ENCODE measurements around the gene AADACL4. TPM values are rescaled to one million over a fixed set of nuclear protein-coding genes. Genes with fewer than 3 reads are reported as not detected.

The AADACL4 gene
- total and polyA plus RNA-seq, 2 experiments from 2014 or later: 0.20 TPM; not detected in 1

DNA sequence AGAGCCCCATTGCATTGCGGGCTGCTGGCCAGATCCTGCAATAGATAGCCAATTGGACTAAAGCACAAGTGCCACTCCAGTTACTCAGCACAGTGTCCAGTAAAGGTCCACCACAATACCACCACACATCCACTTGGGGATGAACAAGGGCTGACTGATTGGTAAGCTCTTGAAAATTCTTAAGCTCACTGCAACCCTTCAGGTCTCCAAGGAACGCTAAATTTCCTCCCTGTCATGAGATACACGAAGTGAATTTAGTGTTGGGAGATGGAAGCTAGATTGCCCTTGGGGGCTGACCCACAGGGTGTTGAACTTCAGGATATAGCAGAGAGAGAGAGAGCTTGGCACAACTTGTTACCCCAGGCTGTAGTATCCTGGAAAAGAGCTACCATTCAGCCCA lies 62.2 kb downstream of the AADACL4 start:
- Histone ChIP-seq H3K9me3 (ENCODE audit: low read depth) (no peaks in the 10 kb centered on the region), H3K4me1 (ENCODE audit: insufficient read depth) (peaks cover 14% of the 10 kb centered on the region), H3K27me3 (no peaks in the 10 kb centered on the region), H3K27ac (no peak overlapping the region), H4K20me1 (ENCODE audit: insufficient read depth, poor library complexity, severe bottlenecking) (no peaks in the 10 kb centered on the region), H3K4me3 (no peak overlapping the region), H3K79me2 (no peaks in the 10 kb centered on the region), H3K36me3 (replicated peaks; ENCODE audit: insufficient read depth, low read depth) (no peaks in the 10 kb centered on the region), H3K9me2 (replicated peaks; ENCODE audit: insufficient read depth) (no peaks in the 10 kb centered on the region), H3K4me2 (no peak overlapping the region), H2AFZ (no peak overlapping the region)
- DNase-seq (ENCODE audit: low spot score): no peak
- TF ChIP-seq EZH2phosphoT487 (IDR thresholded peaks at IDR 0.05; ENCODE audit: low read depth, severe bottlenecking, unreplicated experiment) (no peak), EZH2 (IDR thresholded peaks at IDR 0.05; ENCODE audit: borderline replicate concordance) (no peak)
- TF ChIP-seq, protein P1, sequence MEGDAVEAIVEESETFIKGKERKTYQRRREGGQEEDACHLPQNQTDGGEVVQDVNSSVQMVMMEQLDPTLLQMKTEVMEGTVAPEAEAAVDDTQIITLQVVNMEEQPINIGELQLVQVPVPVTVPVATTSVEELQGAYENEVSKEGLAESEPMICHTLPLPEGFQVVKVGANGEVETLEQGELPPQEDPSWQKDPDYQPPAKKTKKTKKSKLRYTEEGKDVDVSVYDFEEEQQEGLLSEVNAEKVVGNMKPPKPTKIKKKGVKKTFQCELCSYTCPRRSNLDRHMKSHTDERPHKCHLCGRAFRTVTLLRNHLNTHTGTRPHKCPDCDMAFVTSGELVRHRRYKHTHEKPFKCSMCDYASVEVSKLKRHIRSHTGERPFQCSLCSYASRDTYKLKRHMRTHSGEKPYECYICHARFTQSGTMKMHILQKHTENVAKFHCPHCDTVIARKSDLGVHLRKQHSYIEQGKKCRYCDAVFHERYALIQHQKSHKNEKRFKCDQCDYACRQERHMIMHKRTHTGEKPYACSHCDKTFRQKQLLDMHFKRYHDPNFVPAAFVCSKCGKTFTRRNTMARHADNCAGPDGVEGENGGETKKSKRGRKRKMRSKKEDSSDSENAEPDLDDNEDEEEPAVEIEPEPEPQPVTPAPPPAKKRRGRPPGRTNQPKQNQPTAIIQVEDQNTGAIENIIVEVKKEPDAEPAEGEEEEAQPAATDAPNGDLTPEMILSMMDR (IDR thresholded peaks at IDR 0.05; ENCODE audit: poor library complexity): no peak
- 85% methylated on average over 3 of the region's 3 CpGs for WGBS (ENCODE audit: low lambda C conversion rate, missing lambda C conversion rate)

DNA sequence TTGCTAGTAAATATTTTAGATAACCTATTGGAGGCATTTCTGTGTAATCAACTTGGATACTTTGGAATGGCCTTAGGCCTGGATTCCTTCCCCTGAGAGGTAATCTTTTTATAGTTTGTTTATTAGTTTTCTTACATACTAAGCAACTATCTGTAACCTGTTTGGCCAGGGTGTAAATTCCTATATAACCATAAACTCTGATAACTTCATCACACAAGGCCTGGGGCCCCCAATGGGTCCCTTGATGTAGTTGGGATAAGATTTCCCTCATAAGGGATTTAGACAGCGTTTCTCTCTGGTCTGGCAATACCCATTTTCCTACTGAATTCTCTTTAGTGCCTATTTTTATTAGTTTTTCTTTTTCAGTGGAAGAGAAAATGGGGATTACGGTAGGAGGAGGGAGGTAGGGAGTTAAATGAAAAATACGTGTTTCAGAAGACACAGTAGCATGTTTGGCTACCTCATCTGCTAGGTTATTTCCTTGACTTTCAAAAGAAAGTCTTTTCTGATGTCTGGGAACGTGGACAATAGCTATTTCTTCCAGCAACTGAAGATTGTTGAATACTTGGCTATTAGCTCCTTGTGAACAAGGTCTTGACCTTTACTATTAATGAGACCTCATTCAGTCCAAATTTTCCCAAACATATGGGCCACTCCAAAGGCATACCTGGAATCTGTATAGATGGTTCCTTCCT lies 64.7 kb downstream of the AADACL4 start:
- H3K79me2 ChIP-seq: no peaks in the 10 kb centered on the region
- peak overlapping the region; percentile 31 for H3K4me2 ChIP-seq
- no peak for TF ChIP-seq EZH2phosphoT487 (IDR thresholded peaks at IDR 0.05; ENCODE audit: low read depth, severe bottlenecking, unreplicated experiment)
- TF ChIP-seq, protein P1 (IDR thresholded peaks at IDR 0.05; ENCODE audit: poor library complexity): no peak
- no peak for TF ChIP-seq EZH2 (IDR thresholded peaks at IDR 0.05; ENCODE audit: borderline replicate concordance)
- no peak overlapping the region for H3K4me3 ChIP-seq
- no peaks in the 10 kb centered on the region for H3K9me3 ChIP-seq (ENCODE audit: low read depth)
- H4K20me1 ChIP-seq (ENCODE audit: insufficient read depth, poor library complexity, severe bottlenecking): no peaks in the 10 kb centered on the region
- 61% methylated on average over 4 of the region's 4 CpGs for WGBS (ENCODE audit: low lambda C conversion rate, missing lambda C conversion rate)
- no peaks in the 10 kb centered on the region for H3K36me3 ChIP-seq (replicated peaks; ENCODE audit: insufficient read depth, low read depth)
- no peaks in the 10 kb centered on the region for H3K9me2 ChIP-seq (replicated peaks; ENCODE audit: insufficient read depth)
- peaks cover 14% of the 10 kb centered on the region for H3K4me1 ChIP-seq (ENCODE audit: insufficient read depth)
- H2AFZ ChIP-seq: no peak overlapping the region
- peak overlapping the region; percentile 89 for H3K27ac ChIP-seq
- DNase-seq (ENCODE audit: low spot score): peak; percentile 58
- no peaks in the 10 kb centered on the region for H3K27me3 ChIP-seq

DNA sequence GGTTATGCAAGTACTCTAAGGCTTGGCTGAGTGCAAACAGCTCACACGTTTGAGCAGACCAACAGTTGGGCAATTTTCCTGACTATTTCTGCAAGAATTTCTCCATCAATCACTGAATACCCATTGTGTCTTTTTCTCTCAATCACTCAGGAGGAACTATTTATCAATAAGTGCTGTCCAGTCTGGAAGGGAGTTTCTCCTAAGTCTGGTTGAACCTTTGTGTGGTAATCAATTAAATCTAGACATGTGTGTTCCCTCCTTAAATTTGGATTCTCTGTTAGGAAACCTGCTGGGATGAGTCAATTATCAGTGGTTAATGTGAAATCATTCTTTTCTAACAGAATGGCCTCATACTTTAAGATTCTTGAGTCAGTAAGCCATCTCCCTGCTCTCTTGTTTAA lies 65.2 kb downstream of the AADACL4 start:
- no peak overlapping the region for H2AFZ ChIP-seq
- H3K4me1 ChIP-seq (ENCODE audit: insufficient read depth): peaks cover 14% of the 10 kb centered on the region
- no peaks in the 10 kb centered on the region for H4K20me1 ChIP-seq (ENCODE audit: insufficient read depth, poor library complexity, severe bottlenecking)
- H3K4me3 ChIP-seq: no peak overlapping the region
- no peaks in the 10 kb centered on the region for H3K79me2 ChIP-seq
- peak overlapping the region; percentile 31 for H3K4me2 ChIP-seq
- H3K9me3 ChIP-seq (ENCODE audit: low read depth): no peaks in the 10 kb centered on the region
- WGBS (ENCODE audit: low lambda C conversion rate, missing lambda C conversion rate): 22% methylated on average over 1 of the region's 1 CpG
- no peaks in the 10 kb centered on the region for H3K9me2 ChIP-seq (replicated peaks; ENCODE audit: insufficient read depth)
- TF ChIP-seq EZH2 (IDR thresholded peaks at IDR 0.05; ENCODE audit: borderline replicate concordance) (no peak), EZH2phosphoT487 (IDR thresholded peaks at IDR 0.05; ENCODE audit: low read depth, severe bottlenecking, unreplicated experiment) (no peak)
- TF ChIP-seq, protein P1 (IDR thresholded peaks at IDR 0.05; ENCODE audit: poor library complexity): no peak
- no peaks in the 10 kb centered on the region for H3K36me3 ChIP-seq (replicated peaks; ENCODE audit: insufficient read depth, low read depth)
- no peaks in the 10 kb centered on the region for H3K27me3 ChIP-seq
- peak; percentile 18 for DNase-seq (ENCODE audit: low spot score)
- peak overlapping the region; percentile 89 for H3K27ac ChIP-seq

Measured in hepatocyte (in vitro differentiated cells).